Stimulated activated CD4-positive, alpha-beta T cell treated with anti-CD3 and anti-CD28 coated beads, Interleukin-12 subunit alpha, Interleukin-12 subunit beta, amount 100 ng/mL, for 24 hours (primary cell): Measurements from ENCODE around the gene TTBK1.

Experiments
- DNase-seq, 2 experiments: peaks; one replicate each; pipeline ENCODE4 v3.0.0-alpha.2; 2020; ENCODE audit warnings: low read depth in 2 of 2

TTBK1 gene

GRCh38 chr6:43242908-43243663 lies at the start of gene TTBK1:
TSS of gene TTBK1 (plus strand) at chr6:43243481. CDS start at chr6:43246661, 3,180 bp downstream.
- no peak for DNase-seq

DNA sequence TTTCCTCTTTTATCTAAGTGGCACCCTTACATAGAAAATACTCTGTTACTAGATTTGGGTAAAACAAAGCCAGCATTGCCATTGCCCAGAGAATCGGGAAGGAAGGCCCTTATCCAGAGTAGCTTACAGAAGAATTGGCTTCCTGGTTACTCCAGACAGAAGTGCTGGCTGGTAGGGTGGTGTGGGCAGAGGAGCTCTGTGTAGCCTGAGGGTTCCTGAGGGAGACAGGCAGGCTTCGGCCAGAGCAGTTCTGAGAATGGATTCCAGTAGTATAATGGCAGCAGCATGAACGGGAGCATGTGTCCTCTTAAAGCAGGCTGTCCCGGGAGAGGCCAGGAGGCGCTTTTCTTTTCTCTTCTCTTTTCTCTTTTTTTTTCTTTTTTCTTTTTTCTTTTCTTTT lies 49.4 kb upstream of the TTBK1 start:
- no peak for DNase-seq

- no peak for DNase-seq
Measured at GRCh38 chr6:43196337-43196736, 46.9 kb upstream of the TTBK1 start.

GRCh38 chr6:43199912-43200311 lies 43.4 kb upstream of the TTBK1 start:
- no peak for DNase-seq

DNA sequence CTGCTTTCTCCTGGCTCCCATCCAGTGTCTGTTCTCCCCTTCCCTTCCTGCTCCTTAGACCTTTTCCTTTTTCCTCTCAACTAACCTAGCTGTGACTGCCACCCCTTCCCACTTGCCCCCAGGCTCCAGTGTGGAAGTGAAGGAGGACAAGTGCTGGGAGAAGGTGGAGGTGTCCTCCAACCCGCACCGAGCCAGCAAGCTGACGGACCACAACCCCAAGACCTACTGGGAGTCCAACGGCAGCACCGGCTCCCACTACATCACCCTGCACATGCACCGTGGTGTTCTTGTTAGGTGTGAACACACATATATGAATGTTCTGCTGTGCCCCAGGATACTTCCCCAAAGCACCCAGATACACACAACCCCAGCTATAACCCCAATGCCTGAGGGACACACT lies 42.7 kb upstream of the TTBK1 start:
- DNase-seq: no peak

- no peak for DNase-seq
Measured at GRCh38 chr6:43202451-43202850, 40.8 kb upstream of the TTBK1 start.

DNA sequence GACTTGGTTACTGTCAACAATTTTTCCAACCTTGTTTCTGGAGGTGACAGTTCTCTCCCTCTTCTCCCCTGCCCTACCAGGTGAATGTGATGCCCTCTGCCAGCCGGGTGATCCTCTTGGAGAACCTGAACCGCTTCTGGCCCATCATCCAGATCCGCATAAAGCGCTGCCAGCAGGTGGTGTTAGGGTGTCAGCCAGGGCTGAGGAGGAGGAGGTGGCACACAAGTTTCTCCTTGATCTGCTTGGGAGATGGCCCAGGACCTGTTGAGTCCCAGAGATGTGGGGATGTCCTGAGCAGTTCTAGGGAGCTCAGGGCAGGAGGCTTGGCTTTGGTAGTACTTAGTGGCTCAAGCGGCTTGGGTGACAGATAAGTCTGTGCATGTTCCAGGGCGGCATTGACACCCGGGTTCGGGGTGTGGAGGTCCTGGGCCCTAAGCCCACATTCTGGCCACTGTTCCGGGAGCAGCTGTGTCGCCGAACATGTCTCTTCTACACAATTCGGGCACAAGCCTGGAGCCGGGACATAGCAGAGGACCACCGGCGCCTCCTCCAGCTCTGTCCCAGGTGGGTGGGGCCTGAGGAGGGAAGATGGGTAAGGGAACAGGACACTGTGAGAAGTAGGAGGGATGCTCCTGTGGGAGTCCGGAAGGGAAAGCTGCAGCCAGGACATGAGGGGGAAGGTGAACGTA lies 40.1 kb upstream of the TTBK1 start:
- DNase-seq: no peak

DNA sequence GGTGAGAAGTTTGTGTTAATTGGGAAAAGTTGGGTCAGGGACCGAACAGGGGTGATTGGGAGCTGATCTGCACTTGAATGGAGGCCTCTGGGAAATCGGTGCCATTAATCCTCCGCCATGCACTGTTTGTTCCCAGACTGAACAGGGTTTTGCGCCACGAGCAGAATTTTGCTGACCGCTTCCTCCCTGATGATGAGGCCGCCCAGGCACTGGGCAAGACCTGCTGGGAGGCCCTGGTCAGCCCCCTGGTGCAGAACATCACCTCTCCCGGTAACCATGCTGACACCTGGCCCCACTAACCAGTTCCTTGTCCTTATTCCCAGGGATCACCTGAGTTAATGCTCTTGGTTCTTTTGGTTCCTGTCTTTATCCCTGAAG lies 39.6 kb upstream of the TTBK1 start:
- no peak for DNase-seq

DNA sequence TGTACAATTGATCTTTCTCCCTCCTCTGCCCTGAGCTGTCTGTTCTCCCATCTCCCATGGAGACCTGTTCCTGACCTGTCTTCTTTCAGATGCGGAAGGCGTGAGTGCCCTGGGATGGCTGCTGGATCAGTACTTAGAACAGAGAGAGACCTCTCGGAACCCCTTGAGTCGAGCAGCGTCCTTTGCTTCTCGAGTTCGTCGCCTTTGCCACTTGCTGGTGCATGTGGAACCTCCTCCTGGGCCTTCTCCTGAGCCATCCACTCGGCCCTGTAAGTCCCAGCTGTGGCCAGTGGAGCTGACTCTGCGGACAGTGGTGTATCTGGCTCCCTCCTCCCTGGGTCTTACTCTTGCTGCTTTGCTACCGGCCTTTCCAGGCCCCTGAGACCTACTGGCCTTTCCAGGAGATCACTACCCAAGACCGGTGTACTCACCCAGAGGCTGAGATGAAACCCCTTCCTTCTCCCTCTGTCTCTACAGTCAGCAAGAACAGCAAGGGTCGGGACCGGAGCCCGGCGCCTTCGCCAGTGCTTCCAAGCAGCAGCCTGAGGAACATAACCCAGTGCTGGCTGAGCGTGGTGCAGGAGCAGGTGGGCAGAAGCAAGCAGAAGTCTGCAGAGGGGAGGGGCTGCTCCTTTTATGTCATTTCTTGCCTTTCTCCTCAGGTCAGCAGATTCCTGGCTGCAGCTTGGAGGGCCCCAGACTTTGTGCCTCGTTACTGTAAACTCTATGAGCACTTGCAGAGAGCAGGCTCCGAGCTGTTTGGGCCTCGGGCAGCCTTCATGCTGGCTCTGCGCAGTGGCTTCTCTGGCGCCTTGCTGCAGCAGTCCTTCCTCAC lies 38.8 kb upstream of the TTBK1 start:
- DNase-seq: no peak

DNA sequence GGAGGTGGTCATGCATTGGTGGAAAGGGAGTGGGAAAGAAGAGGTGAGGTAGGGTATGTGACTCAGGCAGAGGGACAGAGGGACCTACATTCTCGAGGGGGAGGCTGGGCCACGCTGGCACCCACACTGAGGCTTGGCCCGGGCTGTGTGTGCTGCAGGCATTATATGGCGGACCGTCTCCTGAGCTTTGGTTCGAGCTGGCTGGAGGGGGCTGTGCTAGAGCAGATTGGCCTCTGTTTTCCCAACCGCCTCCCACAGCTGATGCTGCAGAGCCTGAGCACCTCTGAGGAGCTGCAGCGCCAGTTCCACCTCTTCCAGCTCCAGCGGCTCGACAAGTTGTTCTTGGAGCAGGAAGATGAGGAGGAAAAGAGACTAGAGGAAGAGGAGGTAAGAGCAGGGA lies 37.4 kb upstream of the TTBK1 start:
- DNase-seq: no peak

GRCh38 chr6:43207286-43207685 lies 36.0 kb upstream of the TTBK1 start:
- DNase-seq: no peak

DNA sequence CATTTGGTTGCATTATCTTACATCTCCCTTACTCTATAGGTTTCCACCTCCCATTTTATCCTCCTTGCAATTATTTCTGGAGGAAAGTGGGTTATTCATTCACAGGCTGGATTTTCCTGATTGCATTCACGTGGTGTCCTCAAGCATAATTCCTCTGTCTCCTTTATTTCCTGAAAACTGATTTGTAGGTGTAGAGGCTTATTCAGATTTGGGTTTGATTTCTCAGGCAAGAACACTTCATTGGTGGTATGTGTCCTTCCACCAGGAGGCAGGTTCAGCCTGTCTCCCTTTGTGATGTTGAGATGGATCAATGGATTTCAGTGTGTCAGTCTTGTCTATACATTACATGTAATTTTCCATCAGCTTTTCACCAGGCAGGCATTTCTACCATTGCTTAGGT lies 31.3 kb upstream of the TTBK1 start:
- DNase-seq: no peak

DNA sequence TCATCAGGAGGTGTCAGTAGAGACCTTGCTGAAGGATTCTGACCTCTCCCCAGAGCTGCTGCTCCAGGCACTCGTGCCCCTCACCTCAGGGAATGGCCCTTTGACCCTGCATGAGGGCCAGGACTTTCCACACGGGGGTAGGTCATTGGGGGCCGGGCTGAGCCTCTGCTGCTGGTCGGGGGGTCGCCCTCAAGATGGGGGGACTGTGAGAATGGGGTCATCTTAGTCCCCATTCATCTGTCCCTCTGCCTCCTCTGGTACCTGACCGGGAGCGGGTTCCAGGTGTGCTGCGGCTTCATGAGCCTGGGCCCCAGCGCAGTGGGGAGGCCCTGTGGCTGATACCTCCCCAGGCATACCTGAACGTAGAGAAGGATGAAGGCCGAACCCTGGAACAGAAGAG lies 29.9 kb upstream of the TTBK1 start:
- no peak for DNase-seq

DNA sequence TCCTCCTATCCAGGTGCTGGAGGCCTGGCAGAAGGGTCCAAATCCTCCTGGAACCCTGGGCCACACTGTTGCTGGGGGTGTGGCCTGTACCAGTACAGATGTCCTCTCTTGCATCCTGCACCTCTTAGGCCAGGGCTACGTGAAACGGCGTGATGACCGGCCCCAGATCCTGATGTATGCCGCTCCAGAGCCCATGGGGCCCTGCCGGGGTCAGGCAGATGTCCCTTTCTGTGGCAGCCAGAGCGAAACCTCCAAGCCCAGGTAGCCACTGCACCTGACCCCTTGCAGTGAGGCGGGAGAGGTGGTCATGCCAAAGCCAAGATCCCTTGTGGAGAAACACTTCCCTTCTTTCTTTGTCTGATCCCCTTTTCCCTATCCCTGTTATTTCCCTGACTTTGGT lies 28.2 kb upstream of the TTBK1 start:
- no peak for DNase-seq

GRCh38 chr6:43216200-43216599 lies 27.1 kb upstream of the TTBK1 start:
- no peak for DNase-seq

GRCh38 chr6:43217351-43217750 lies 25.9 kb upstream of the TTBK1 start:
- no peak for DNase-seq

- DNase-seq: no peak
Measured at GRCh38 chr6:43219119-43219518, 24.2 kb upstream of the TTBK1 start.

DNA sequence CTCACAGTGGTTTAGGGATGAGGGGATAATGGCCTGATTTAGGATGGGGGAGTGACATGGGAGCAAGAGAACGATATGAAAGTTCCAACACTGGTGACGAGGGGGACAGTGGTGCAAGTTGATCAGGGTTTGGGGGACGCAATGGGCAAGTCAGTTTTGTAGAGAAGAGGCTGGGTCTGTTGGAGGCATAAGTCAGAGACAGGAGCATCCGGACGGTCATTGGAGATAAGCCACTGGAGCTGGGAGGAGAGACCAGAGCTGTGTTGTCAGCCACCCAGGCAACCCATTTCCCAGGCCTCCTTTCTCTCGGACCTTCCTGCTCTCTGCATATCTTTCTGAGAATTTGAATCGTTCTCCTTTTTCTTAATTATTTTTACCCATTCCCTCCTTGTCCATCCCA lies 23.5 kb upstream of the TTBK1 start:
- DNase-seq: no peak

DNA sequence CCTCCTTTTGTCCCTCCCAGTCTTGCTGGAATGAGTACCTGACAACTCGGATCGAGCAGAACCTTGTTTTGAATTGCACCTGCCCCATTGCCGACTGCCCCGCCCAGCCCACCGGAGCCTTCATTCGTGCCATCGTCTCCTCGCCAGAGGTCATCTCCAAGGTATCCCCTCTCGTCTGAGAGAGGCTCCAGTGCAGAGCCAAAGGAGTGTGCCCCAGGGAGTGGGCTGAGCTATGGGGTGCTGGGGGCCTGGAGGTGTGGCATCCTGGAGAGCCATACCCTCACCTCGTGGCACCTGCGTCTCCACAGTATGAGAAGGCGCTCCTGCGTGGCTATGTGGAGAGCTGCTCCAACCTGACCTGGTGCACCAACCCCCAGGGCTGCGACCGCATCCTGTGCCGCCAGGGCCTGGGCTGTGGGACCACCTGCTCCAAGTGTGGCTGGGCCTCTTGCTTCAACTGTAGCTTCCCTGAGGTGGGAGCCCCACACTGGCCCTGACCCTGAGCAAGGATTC lies 22.8 kb upstream of the TTBK1 start:
- no peak for DNase-seq

- no peak for DNase-seq
Measured at GRCh38 chr6:43221046-43221972, 22.0 kb upstream of the TTBK1 start.

DNA sequence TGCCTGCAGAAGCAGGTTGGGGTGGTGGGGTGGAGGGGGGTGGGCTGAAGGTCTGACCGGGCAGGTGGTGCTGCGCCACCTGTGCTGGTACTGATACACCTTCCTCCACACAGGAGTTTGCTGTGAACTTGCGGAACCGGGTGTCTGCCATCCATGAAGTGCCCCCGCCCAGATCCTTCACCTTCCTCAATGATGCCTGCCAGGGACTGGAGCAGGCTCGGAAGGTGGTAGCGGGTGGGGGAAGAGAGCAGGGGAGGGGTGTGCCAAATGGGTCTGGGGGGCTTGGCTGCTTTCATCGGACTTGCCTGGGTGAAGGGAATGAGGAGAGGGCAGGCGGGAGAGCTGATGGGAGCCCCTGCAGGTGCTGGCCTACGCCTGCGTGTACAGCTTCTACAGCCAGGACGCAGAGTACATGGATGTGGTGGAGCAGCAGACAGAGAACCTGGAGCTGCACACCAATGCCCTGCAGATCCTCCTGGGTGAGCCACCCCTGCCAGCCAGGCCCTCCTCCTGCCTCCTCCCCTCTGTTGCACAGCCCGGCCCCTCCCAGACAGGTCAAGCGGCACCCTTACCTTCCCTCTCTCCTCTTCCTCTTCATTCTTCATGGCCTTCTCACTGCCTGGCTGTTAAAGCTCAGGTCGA lies 20.7 kb upstream of the TTBK1 start:
- DNase-seq: no peak
